GM12875 (cell line): ENCODE measurements around the gene NEK7.

ENCODE experiments used
- H3K4me3 ChIP-seq: one replicate; pipeline ENCODE4 v1.5.1; 2011; ENCODE audit warnings: low read depth, low read length, control low read depth
- TF ChIP-seq, protein P1 (sequence below): IDR thresholded peaks from 2 replicates; pipeline ENCODE4 v1.5.1; 2011; ENCODE audit warnings: low read depth, mild to moderate bottlenecking, control low read depth, inconsistent platforms, low read length, moderate library complexity, borderline replicate concordance; ENCODE audit not compliant: insufficient read depth

NEK7 gene

DNA sequence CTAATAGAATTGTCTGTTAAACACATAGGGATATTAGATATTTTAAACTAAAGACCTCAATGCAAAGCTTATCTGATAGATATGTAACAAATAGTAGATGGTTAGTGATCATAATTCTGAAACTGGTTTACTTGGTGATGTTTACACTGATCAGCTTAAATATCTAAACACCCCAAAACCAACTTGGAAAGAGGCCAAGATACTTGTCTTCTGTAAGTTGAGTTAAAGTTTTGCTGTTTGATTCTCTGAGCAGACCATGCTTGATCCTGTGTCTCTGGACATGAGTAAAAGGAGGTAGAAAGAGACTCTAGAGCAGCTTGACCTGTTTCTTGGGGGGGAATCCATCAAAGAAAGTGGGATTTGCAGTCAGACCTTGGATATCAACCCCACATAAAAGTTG lies 107.5 kb downstream of the NEK7 start:
- TF ChIP-seq, protein P1, sequence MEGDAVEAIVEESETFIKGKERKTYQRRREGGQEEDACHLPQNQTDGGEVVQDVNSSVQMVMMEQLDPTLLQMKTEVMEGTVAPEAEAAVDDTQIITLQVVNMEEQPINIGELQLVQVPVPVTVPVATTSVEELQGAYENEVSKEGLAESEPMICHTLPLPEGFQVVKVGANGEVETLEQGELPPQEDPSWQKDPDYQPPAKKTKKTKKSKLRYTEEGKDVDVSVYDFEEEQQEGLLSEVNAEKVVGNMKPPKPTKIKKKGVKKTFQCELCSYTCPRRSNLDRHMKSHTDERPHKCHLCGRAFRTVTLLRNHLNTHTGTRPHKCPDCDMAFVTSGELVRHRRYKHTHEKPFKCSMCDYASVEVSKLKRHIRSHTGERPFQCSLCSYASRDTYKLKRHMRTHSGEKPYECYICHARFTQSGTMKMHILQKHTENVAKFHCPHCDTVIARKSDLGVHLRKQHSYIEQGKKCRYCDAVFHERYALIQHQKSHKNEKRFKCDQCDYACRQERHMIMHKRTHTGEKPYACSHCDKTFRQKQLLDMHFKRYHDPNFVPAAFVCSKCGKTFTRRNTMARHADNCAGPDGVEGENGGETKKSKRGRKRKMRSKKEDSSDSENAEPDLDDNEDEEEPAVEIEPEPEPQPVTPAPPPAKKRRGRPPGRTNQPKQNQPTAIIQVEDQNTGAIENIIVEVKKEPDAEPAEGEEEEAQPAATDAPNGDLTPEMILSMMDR: no peak
- no peak overlapping the region for H3K4me3 ChIP-seq

DNA sequence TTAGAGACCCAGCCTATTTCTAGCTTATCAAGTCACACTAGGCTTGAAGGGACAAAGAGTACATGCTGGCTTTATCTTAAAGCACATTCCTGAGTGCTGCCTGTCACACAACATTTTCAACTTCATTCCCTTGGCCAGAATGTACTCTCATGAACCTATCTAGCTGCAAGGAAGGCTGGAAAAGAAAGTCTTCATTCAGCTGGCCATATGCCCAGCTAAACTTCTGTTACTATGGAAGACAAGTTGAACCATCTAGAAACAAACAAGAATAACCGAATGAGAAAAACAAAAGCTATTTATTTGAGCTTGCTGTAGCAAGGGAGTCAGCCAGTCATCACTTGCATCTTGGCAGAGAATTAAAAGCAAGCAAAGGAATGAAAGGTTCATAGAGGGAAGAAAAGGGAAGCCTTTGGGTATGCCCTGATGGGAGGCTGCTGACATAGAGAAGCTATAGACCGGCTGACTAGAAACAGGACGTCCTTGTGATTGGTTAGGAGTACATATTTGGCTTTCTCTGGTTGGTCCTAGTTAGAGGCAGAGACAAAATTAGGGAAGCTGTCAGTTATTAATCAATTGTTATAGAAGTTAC lies 108.4 kb downstream of the NEK7 start:
- TF ChIP-seq, protein P1: no peak
- H3K4me3 ChIP-seq: no peak overlapping the region

DNA sequence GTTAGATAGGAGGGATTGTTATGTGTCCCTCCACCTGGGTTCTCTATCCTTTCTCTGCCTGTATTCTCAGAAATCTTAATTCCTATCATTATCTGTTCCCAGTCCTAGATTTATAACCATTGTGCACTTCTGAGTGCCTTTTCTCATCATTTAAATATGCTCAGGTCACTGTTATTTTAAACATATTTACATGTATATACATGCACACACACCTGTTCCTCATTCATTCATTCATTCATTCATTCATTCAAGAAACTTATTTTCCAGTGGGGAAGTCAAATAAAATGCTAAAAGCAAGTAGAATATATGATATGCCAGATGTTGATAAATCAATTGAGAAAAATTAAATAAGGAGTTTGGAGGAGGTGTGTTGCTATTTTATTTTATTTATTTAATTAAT lies 110.3 kb downstream of the NEK7 start:
- TF ChIP-seq, protein P1: no peak
- H3K4me3 ChIP-seq: no peak overlapping the region

DNA sequence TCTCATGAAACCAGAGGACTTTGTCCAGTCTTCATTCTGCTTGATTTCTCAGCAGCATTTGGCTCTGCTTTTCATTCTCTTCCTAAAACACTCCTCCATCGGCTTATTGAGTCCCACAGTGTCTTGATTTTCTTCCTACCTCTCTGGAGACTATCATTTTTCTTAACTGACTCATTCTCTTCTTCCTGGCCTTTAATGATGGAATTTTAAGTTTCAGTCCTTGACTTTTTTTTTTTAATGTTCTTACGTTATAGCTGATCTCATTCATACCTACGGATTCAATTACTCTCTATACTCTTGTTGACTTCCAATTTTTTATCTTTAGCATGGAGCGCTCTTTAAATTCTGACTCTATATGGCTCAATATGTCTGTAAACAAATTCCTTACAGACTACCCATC lies 111.1 kb downstream of the NEK7 start:
- no peak overlapping the region for H3K4me3 ChIP-seq
- TF ChIP-seq, protein P1: no peak

DNA sequence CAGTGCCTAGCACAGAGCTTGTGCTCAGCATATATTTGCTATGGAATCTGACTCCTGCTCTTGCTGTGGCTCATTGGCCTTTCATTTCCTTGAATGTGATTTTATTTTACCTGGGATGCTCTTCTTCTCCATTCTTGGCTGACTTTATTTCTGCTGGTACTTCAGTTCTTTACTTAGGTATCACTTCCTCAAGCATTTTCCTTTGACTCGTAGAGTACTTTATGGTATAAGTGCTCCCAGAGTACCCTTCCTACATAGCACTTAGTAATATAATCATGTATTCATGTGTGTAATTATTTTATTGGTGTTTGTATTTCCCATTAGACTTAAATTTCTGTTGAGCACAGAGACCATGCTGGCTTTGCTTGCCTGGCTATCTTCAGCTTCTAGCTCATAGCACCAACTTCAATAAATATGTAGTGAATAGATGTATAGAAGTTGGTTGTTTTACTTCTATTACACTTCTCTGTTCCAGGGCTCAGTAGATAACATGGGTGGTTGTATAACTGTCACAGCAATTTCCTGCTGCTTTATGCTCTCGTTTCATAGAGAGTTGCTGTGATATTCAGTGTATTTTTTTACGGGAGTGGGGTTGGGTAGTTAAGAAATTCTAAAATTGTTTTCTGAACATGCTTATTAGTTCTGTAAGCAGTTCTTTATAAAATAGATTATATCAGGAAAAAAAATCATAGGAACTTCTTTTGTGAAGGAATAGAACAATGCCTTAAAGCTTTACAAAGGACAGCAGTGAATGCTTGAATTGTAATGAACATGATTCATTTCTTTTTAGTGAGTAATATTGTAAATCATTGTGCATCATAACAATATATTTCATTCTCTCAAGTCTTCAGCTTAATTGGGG lies 112.2 kb downstream of the NEK7 start:
- TF ChIP-seq, protein P1: no peak
- H3K4me3 ChIP-seq: no peak overlapping the region

DNA sequence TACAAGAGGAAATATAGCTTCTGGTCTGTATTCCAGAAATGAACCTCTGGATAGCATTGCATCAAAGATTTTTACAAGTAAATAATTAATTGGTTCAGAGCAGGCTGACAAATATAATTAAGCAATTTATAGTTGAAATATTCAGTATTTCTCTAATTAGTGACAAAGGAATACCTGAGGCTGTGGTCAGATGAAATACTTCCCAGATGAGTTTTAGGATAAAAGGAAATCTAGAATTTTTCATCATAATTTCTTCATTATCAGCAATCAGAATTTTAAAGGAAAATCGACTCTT lies 112.8 kb downstream of the NEK7 start:
- H3K4me3 ChIP-seq: no peak overlapping the region
- TF ChIP-seq, protein P1: no peak

DNA sequence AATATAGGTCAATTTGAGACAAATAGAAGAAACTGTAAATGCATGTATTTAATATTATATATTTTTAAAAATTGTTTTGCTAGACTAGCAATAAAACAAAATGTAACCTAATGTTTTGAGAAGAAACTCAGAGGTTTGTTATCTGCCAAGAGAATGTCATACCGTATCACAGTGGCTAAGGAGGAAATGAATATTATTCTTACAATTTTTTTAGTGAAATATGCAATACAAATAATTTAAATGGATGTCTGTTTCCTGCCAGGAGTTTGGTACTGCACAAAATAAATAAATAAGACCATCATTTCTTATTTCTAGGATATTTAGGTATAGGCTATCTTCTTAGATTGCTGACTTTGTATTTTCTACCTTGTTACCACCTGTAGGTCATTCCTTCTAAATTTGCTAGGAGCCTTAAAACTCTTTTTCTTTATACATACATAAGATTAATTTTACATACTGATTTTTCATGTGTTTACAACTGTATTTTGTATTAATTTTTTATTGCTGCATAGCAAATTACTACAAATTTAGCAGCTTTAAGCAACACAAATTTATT lies 113.6 kb downstream of the NEK7 start:
- no peak overlapping the region for H3K4me3 ChIP-seq
- TF ChIP-seq, protein P1: no peak
